Retina (tissue), 1 donor: ENCODE results near the gene BIRC2.
"Not testable (repeated sequence)": the region's sequence is repeated elsewhere in the genome, so short reads cannot be mapped to it uniquely, and the experiment has no call there.

Experiments used
- DNase-seq: peaks from one replicate; pipeline ENCODE4 v3.0.0-alpha.2; 2016

The BIRC2 gene

GRCh38 chr11:102323542-102324251, 23.3 kb upstream of the BIRC2 start:
- no peak for DNase-seq

DNA sequence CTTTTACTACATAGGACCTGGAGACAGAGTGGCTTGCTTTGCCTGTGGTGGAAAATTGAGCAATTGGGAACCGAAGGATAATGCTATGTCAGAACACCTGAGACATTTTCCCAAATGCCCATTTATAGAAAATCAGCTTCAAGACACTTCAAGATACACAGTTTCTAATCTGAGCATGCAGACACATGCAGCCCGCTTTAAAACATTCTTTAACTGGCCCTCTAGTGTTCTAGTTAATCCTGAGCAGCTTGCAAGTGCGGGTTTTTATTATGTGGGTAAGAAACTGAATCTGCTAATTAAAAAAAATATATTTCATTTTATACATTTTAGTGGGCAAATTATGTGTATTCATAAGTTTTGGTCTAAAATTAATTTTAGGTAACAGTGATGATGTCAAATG, 21.9 kb upstream of the BIRC2 start:
- no peak for DNase-seq

GRCh38 chr11:102328748-102329147, 18.3 kb upstream of the BIRC2 start:
- no peak for DNase-seq

GRCh38 chr11:102330231-102330630, 16.8 kb upstream of the BIRC2 start:
- no peak for DNase-seq

GRCh38 chr11:102331341-102331740, 15.7 kb upstream of the BIRC2 start:
- DNase-seq, result no peak

- no peak for DNase-seq
These were observed 14.4 kb upstream of the BIRC2 start for GRCh38 chr11:102332611-102332994.

GRCh38 chr11:102338479-102339010, 8.5 kb upstream of the BIRC2 start:
- no peak for DNase-seq

DNA sequence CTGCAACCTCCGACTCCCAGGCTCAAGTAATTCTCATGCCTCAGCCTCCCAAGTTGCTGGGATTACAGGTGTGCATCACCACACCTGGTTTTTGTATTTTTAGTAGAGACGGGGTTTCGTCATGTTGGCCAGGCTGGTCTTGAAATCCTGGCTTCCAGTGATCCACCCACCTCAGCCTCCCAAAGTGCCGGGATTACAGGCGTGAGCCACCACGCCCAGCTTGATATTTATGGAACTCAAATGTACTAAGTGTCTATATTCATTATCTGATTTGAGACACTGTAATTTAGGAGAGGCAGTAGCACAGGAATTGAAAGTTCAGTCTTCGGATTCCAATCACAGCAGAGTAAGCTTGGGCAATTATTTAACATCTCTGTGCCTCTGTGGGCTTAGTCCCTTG, 5.7 kb upstream of the BIRC2 start:
- not testable (repeated sequence) for DNase-seq

GRCh38 chr11:102341844-102342318, 5.1 kb upstream of the BIRC2 start:
- DNase-seq, result peak; percentile 79

DNA sequence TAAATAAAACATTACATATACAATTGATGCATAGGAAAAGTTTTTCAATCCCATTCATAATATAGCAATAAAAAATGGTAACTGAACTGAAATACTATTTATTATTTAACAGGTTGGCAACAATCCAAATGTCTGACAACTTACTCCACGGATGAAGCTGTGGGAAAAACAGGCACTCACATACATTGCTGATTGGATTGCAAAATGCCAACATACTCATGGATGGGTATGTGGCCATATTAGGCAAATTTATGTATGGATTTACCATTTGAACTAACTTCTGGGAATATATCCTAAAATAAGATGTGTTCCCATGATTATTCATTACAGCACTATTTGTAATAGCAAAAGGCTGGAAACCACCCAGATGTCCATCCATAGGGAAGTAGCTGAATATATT, 3.2 kb upstream of the BIRC2 start:
- DNase-seq, result no peak

DNA sequence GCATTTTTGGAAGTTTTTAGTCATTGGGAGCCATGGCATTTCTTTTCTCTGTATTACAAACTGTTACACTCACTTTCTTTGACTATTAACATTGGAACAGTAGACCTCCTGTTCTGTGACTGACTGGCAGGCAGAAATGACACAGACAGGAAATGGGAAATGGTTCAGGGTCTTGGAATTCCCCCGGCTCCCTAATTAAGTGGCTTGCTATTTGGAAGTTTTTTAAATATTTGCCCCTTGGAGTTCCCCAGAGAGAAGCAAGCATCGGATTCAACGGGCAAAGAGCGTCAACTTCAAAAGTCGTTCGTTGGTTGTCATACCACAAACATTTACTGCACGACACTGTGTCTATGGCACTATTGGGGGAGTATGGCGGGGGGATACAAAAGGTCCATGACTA, 1.1 kb upstream of the BIRC2 start:
- DNase-seq, result peak; percentile 2

GRCh38 chr11:102346456-102346747, 612 bp upstream of the BIRC2 start:
- no peak for DNase-seq

DNA sequence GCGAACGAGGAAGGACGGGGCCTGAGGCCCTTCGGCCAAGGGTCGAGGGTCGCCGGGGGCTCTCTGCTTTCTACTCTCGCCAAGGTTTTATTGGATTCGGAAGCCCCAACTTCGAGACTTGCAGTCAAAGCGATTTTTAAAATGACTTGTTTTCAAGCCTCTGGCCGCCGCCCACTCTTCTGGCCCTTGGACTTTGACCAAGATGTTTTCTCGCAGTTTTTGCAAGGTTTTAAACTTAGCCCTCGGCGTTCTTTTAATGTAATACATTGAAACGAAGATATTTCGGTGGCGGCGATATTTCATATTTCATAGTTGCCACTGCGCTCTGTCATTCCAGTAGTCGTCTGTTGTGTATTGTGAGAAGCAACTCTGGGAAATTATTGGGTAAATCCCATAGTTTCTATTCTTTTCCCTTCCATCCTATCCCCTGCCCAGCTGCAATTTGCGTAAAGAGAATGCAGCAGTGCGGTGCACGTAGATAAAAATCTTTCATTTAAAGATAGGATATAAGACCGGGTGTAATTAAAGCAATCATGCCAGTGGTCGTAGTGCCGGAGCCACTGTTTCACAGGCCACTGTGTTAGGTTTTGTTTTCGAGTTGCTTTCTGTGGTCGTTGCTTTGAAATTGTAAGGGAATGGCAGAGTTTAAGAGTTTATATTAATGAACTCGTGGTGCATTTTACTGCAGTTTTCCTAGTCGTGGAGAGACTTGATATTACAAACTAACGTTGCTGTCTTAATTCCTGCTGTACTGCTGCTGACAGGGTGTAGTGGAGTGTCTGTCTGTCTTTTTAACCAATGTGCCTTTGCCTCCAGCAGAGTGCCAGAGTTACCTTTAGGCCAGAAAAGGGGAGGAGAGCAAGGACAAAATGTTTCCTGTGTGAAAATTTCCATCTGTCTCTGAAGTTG, 702 bp downstream of the BIRC2 start:
- peak; percentile 62 for DNase-seq

GRCh38 chr11:102357116-102357515, 10.1 kb downstream of the BIRC2 start:
- DNase-seq, result no peak

DNA sequence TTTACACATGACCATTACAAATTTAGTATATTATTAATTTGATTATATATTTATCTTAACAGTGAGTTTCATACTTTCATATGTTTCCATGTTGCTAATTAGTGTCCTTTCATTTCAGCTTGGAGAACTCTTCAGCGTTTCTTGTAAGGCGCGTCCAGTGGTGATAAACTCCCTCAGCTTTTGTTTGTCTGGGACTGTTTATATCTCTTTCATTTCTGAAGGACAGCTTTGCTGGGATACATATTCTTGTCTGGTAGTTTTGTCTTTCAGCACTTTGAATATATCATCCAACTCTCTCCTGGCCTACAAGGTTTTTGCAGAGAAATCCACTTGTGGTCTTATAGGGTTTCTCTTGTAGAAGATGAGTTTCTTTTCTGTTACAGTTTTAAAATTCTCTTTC, 12.4 kb downstream of the BIRC2 start:
- DNase-seq, result no peak

DNA sequence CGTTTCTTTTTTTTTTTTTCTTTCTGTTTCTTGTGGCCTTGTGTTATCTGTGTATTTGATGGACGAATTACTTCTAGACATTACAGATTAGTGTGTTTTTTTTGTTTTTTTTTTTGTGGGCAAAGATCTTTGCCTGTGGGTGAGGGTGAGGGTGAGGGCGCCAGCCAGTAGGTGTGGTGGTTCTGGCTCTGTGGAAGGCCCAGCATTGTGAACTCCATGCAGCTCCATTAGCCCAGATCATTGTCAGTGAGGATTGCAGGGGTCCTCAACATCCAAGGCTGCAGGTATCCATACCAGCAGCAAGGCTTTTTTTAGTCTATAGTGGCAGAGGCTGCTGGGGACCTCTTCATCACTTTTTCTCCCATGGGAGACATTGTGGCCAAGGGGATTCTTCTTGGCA, 13.7 kb downstream of the BIRC2 start:
- DNase-seq, result no peak

DNA sequence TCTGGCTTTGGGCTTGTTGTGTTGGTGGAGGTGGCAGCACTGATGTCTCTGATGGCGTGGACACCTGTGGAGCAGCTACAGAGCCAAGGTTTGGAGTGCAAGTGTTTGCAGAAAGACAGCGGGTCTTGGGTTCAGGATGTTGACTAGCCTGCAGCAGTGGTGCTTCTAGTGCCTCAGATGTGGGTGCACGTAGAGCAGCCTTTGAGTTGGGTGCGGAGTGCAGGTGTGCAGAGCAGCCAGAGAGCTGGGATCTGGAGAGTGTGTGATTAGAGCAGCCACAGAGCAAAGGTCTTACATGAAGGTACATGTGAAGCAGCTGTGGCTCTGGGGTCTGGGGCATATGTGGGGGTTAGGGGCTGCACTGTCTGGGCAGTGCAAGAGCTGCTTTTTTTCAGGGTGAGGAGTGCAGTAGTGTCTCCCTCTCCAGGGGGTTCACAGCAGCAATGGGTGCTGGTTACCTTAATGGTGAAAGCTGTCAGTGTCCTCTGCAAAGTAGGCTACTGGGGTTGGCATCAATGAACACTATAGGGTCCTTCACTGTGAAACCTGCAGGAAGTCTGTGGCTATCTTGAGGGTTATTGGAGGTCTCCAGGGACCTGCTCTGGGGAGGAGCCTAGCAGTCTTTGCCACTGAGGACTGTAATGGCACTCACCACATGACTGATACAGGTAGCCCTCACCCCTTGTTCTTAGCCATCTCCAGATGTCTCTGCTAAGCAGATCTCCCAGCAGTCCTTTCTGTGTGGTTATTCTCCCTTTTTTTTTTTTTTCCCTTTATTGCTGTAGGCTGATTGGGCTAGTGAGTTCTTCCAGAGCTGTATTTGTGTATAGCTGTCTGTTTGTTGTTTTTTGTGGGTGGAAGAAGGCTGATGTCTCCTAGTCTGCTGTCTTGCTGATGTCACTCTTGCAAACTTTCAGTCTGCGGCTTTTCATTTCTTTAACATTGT, 14.3 kb downstream of the BIRC2 start:
- DNase-seq, result no peak

- DNase-seq, result no peak
These were observed 18.0 kb downstream of the BIRC2 start for GRCh38 chr11:102364991-102365390.

DNA sequence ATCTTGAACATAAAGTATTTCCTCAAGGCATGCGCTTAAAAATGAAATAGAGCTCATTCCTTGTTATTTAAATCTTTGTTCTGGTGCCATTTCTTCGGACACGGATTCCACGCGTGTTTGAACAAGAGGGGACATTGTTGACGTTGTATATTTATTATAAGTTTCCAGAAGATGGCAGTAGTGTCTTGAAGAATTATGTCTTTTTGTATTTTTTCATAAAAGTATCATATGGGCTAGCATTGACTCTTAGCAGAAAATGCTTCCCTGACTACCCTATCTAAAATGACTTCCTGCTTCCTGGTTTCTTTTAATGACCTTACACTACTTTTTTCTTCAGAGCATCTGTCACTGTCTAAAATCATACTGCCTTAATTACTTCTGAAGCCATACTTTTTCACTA, 20.4 kb downstream of the BIRC2 start:
- no peak for DNase-seq

DNA sequence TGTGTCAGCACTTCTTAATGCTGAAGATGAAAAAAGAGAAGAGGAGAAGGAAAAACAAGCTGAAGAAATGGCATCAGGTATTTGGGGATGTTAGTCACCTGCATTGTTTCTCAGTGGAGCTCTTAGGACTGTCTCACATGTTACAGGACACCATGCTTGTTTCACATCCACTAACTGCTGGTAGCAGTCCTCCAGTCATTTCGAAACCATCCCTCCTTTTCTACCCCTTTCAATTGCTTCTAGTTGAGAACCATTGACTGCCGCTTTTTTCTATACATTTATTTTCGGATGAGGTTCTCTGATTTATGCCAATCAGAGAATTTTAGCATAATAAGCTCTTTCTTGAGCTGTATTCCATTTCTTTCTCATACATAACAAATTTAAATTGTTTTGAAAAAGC, 21.5 kb downstream of the BIRC2 start:
- no peak for DNase-seq

- DNase-seq, result not testable (repeated sequence)
These were observed 27.8 kb downstream of the BIRC2 start for GRCh38 chr11:102374633-102375424.
